OCI-LY7 (cell line): Measurements from ENCODE around the gene FAH.

Experiments
- EZH2phosphoT487 ChIP-seq: fragments of 200-600 bp; sonication (generic); IDR thresholded peaks from 2 replicates; pipeline ENCODE4 v1.6.1; 2018; ENCODE audit warnings: low read depth, borderline replicate concordance, mild to moderate bottlenecking, mixed run types, antibody characterized with exemption, low read length, moderate library complexity, mixed read lengths
- TF ChIP-seq, protein P1 (sequence below): fragments of 200-600 bp; sonication (generic); conservative IDR thresholded peaks from 2 replicates; pipeline ENCODE4 v1.5.1; 2014; ENCODE audit warnings: mild to moderate bottlenecking, antibody characterized with exemption, low read length, moderate library complexity, mixed read lengths

DNA sequence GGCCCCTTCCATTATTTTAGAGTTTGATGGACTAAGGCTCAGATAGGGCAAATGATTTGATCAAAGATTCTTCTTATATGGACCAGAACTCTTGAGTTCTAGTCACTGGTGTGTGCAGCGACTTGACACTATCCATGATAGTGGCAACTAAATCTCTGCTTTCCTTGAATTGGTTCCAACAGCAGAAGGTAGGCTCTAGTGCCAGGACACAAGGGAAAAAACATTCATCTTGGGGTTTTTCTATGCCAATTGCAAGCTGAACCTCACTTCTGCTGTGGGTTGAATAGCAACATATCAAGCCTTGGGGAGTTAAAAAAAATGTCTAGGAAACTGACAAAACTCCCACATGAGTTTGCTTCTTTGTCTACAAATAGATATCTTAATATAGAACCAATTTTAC lies 64.1 kb downstream of the FAH start:
- TF ChIP-seq, protein P1, sequence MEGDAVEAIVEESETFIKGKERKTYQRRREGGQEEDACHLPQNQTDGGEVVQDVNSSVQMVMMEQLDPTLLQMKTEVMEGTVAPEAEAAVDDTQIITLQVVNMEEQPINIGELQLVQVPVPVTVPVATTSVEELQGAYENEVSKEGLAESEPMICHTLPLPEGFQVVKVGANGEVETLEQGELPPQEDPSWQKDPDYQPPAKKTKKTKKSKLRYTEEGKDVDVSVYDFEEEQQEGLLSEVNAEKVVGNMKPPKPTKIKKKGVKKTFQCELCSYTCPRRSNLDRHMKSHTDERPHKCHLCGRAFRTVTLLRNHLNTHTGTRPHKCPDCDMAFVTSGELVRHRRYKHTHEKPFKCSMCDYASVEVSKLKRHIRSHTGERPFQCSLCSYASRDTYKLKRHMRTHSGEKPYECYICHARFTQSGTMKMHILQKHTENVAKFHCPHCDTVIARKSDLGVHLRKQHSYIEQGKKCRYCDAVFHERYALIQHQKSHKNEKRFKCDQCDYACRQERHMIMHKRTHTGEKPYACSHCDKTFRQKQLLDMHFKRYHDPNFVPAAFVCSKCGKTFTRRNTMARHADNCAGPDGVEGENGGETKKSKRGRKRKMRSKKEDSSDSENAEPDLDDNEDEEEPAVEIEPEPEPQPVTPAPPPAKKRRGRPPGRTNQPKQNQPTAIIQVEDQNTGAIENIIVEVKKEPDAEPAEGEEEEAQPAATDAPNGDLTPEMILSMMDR = no peak
- no peak for TF ChIP-seq EZH2phosphoT487
